ENCODE data around the gene XXYLT1.
A peak's percentile ranks its signal among the peaks of the same experiment; 100 is the strongest.

Gene XXYLT1

DNA sequence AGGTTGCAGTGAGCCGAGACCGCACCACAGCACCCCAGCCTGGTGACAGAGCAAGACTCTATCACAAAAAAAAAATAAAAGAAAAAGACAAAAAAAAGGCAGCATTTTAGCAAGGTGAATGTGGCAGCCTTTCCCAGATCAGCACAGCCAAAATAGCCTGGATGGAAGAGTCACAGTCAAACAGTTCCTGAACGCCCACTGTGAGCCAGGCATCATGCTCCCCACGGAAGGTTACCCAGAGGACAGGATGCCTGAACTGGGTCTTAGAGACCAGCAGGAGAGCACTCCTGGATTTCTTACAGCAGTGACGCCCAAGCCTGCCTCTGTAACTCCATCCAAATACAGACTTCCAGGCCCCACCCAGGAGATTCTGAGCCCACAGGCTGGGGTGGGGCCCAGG lies 4.5 kb downstream of the XXYLT1 start:
- no peak for DNase-seq

DNA sequence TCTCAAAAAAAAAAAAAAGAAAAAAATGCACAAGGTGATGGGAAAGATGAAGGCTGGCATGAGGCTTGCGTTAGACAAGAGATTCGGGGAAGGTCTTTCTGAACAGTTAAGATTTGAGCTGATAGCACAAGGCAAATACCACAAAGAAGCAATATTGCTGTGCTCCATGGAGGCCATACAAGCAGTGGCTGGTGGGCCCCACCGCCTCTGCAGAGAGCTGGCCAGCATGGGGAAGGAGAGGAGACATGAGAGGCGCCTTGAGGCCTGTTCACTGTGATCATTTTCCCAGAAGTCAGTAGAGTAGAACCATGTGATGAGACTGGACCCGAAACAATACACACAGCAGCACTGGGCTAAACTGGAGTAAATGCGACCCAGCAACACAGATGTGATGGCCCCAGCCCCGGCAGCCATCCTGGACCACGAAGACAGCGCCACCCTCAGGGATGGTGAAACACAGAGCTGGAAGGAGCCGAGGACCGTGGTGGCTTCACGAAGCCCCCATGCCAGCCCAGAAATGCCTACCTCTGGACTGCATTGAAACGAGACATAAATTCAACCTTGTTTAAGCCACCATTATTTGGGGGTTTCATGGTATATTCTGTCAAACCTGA lies 5.5 kb downstream of the XXYLT1 start:
- DNase-seq, result no peak

DNA sequence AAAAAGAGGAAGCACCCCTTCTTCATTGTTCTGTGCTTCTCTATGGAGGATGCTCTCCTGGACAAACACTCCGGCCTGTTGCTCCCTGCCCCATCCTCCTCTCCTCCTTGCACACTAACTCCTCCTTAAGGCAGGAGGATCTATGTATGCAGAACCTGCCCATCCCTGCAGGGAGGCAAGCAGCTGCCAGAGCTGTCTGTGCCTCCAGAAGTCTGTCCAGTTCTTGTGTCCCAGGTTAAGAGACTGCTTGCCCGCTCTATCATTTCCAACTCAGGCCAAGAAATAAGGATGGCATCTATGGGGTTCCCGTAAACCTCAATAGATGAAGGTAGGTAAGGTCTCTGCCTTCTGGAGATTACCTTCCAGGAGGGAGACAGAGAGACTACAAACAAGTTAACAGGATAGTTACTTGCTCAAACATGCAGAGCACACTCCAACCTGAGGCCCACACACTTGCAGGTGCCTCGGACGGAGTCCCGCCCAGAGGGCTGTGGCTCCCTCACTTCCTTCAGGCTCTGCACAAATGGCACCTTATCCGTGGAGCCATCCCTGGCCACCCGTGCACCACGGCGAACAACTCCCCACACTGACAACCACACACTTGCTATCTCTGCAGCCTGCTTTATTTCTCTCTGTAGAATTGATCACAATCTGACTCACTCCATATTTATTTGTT lies 6.9 kb downstream of the XXYLT1 start:
- no peak for DNase-seq

DNA sequence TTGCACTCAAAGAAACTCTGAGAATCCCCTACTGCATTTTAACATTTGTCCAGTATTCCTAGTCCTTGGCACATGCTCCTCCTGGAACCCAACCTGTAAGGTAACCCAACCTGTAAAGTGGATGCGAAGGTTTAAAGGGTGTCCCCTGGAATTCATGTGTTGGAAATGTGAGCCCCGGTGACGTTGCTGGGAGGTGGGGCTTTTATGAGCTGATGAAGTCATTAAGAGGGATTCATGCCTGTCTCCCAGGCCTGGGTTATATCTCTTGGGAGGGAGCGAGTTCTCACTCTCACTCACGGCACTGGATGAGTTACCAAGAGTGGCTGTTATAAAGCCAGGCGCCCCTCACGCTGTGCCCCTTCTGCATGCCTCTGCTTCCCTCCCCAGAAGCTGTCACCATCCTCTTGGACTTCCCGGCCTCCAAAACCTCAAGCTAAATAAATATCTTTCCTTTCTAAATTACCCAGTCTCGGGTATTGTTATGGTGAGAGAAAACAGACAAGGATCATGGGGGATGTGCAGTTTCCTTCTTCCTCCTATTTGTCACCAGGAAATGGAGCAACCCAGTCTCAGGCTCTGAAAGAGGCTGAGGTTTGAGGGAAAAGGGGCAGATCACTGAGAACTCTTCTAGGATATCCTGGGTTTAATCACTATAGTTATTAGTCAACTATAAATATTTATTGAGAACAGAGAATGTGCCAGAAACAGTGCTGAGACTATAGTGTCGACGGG lies 7.6 kb downstream of the XXYLT1 start:
- no peak for DNase-seq

DNA sequence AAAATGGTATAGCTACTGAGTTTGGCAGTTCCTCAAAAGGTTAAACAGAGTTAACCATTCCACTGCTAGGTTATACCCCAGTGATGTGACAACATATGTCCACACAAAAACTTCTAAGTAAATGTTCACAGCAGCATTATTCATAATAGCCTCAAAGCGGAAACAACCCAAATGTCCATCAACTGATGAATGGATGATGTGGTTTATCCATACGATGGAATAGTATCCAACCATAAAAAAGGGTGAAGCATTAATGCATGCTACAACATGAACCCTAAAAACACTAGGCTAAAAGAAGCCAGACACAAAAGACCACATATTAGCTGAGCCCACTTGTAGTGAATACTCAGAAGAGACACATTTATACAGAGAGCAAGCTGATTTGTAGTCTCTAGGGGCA lies 9.0 kb downstream of the XXYLT1 start:
- no peak for DNase-seq

DNA sequence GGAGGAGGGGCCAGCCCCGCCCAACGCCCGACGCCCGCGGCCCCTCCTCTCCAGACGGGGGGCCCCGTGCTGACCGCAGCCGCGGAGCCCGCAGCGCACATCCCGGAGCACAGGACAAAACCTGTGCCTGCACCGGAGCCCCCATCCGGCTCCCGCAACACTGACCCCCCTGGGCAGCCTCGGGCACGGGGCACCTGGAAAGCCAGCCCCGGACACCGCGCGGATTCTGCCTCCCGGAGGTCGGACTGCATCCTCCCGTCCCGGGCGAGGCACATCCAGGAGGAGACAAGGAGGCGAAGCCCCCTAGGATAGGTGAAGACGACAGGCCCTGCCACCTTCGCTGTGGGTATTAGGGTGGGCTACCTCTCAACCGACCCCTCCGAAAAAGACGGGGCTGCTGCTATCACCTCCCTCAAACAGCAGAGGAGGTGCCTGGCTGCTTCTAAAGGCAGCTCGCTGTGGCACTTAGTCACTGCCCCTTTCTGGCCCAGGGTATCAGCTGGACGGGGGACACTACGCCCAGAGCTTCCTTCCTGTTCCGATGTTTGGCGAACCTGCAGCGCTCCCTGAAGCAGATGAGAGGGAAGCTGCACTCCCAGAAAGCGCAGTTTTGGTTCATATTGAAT lies 10.6 kb downstream of the XXYLT1 start:
- DNase-seq, result no peak

DNA sequence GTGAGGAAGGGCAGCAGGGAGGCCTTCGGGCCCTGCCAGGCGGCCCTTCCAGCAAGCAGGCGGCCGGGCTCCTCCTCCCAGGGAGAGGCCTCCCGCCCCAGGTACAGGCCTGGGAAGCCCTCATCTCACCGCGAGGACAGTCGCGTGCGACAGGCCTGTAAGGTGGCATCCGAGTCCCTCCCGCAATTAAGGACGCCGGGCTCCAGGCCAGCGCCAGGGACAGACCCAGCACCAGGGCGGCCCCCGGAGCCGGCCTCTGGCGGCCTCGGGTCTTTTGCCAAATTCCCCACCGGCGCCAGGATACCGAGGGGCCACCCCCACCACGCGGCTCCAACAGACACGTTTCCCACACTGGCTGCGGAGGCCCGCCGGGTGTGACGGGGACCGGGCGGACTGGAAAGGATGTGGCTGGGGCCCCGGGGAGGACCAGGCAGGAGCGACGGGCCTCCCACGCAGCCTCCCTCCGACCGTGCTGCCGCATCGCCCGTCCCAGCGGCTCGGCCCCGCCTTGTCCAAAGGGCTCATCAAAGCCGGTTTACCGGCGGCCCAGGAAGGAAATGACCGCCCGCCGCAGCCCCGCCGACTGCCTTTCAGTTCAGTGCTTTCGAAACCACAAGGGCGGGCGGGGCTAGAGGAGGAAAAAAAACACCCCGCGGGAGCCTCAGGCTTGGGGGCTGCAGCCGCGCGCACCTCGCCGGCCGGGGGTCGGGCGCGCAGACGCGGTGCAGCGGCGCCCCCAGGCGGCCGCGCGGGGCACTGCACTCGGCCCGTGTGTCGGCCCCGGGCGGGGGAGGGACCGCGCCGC lies 11.3 kb downstream of the XXYLT1 start:
- DNase-seq, result peak; percentile 97

DNA sequence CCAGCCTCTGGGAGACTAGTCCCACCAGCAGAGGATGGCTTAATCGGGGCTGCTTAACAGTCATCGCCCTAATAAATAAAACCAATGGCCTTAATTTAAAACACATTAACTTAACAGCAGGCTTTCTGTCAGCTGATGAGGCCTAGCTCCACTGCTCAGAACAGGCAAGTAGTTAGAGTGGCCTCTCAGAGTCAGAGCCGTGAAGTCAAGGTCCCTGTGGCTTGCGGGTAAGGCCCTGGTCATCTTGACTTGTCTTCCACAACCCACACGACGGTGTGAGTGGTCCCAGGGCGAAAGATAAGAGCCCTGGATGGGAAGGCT lies 11.8 kb downstream of the XXYLT1 start:
- peak; percentile 74 for DNase-seq

DNA sequence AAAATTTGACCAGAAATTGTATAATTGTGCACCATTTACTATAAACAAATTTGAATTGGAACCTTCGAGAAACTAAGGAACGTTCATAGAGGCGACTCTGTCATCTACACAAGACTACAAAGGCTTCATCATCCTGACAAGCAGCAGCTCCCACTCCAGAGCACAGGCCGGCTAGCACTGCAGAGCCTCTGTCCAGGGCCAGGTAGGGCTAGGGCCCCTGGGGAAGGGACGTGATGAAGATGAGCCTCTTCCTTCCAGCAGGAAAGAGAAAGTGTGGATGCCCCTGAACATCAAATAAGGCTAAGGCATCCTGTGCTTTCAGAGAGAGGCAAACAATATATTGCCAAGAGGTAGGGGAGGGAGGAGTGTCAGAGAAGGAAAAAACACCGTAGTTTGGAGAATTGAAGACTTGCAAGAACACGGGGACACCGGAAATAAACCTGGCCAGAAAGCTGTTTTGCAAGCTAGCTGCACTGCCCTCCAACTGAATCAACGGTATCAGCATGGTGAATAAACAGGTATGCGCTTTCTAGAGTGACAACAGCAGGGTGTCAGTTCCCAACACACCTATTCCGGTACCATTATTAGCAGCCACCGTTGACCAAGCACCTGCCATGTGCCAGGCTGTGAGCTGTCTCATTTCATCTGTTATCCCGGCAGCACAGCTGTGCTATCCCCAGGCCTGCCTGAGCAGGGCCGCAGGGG lies 12.4 kb downstream of the XXYLT1 start:
- DNase-seq, result no peak

DNA sequence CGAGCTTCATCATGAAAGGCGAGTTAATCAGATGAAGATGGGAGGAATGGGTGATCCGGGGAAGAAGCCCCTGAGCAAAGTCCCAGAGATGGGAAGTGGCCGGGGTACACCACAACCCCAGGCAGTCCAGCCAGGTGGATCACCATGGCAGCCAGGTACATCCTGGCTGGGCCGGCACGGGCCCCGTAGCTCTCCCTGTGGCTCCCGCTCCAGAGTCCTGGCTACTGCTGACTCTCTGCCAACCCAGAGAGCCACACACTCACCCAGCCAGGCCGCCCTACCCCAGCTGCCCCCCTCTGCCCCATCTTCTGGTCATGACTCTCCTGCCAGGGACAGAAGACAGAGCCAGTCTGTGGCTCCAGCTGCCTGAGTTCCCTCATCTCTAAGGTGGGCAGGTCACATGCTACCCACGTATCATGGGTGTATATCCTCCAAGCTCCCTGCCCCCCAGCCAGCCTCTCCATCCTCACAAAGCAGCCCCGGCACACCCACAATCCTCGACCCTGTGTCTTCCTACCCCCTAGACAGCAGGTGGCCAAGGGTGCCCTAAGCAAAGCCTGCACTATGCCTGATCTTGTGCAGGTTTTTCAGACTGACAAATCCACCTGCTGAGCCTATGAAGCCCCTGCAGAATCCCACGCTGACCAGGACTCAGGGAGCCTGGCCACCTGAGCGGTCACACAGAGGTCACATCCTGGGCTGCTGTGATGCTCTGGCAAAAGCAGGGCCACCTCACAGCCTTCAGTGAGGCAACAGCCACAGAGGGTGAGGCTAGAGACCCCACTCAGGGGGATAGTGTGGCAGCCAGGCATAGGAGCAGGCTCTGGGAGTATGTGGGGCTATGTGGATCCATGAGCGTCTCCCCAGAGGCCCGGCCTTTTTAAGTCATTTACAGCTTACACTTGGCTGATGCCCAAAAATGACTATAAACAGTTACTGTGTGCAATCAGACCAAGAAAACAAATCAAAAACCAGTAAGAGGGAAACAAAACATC lies 13.2 kb downstream of the XXYLT1 start:
- DNase-seq, result no peak

DNA sequence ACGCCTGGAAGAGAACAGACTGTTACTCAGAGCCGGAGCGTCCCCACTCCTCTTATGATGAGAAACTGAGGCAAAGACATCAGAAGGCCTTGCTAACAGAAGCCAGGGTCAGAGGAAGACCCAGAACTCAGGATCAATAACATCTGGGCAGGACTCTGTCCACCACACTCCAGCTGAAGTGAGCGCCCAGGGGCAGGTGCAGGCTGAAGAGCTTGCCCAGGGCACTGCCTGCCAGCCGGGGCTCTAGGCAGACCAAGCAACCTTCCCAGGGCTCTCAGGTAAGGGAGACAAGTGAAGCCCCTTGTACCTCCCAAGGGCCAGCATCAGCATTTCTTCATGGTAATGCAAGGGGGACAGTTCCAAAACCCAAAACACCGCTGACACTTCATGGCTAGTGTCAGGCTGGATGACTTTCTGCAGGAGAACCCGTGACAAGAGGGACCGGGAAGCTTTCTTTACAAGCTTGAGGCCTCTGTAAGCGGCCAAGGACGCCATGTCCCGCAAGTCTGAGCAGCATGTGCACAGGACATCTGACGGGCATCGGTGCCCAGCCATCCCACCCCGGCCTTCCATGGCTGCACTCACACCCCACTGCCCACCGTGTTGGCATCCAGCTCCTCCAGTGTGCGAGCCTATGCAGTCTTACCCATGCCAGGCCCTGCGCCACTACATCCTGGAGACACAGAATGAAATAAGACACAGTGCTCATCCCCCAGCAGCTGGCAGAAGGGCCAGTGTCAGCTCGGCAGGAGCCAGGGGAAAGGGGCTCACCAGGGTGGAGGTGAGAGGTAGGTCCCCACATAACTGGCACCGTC lies 14.1 kb downstream of the XXYLT1 start:
- no peak for DNase-seq

DNA sequence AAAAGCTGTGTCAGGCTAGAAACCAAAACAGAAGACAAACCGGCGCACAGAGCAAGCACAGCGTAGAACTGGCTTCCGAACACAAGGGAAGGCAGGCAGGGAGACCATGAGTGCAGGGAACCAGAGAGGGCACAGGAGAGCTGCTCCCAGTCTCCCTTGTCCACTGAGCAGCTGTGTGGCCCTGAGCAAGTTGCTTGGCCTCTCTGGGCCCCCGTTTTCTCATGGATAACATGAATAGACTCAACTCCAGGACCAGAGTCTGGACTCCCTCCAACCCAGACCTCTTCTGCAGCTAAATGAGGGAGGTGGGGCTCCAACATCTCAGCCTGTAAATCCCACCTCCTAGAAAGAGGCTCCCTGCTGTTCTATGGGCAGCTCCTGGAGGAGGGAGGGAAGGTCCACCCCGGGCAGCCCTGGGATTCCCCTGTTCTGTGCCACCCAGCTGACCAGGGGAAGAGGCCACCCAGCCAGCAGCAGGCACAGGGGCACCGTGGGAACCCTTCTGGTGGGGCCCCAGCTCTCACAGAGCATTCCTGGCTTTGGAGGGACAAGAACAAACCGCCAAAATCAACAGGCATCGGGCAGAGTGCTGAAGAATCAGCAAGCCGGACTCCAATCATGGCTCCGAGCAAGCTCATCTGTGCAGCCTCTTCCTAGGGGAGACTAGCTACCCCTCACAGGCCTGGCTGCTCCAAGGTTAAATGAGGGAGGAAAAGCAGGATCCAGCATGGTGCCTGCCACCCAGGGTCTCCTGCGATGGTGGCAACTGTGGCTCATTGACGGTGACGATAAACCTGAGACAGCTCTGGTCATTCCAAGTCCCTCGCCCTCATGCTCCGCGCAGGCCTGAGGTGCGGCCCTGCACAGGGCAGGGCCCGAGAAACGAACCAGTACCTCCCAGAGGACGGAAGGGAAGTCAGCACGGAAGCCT lies 15.1 kb downstream of the XXYLT1 start:
- DNase-seq, result peak; percentile 13

DNA sequence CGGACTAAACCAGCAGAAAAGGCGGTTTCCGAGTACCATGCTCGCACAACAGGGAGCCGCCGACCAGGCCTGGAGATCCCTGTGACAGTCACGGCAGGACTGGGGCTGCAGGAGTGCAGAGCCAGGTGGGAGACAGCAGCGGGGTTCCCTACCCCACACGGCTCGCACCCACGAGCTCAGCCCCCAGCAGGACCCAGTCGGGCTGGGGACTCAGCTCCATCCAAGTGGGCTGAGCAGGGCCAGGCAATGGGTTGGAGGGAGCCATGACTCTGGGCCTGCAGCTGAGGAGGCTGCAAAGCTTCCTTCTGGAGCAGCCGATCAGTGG lies 15.8 kb downstream of the XXYLT1 start:
- DNase-seq, result no peak

DNA sequence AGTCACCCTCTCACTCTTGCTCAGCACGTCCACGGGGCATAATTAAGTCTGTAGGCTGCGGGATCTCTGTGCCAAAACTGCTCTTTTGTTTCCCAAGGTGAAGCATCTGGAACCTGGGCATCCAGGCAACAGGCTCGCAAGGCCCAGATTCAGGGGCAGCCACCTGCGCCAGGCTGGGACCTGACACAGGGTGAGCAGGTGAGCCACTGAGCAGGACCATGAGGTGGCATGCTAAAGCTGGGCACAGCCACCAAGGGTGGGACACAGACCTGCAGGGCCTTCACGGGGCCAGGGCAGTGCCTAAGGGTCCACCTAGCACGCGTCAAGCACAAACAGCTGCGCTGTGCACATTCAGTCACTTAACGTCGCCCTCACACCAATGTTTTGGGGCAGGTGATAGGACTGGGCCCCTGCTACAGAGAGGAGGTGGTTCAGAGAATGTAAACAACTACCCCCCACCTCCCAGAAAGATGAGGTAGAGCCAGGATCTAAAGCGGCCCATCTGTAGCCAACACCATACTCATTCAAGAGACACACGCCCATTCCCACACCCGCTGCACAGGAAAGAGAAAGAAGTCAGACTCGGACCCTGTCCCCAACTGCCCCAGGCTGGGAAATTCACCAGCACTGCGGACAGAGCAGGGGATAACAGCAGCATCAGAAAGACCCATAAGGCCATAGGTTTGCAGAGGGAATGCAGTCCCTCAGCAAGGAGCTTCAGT lies 16.3 kb downstream of the XXYLT1 start:
- DNase-seq, result no peak

DNA sequence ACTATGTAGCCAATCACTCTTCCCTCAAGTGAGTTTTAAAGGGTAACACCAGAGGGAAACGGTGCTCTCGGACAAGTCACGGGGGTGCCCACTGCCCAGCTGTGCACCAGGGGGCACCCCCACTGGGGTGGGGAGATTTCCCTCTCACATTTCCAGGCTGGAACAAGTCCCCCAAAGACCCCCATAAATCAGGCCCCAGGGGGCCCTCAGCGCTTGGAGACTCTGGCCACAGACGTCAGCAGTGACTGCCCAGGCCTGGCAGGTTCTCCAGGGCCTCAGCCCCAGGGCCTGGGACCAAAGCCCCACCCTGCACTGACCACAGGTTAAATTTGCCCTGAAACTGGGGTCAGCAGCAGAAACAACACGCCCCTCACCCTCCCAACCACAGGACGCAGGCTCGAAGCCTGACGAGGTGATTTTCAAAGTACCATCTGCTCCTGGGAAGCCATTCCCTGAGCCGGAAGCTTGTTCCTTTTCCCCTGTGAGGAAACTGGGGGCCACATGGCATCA lies 17.0 kb downstream of the XXYLT1 start:
- no peak for DNase-seq

DNA sequence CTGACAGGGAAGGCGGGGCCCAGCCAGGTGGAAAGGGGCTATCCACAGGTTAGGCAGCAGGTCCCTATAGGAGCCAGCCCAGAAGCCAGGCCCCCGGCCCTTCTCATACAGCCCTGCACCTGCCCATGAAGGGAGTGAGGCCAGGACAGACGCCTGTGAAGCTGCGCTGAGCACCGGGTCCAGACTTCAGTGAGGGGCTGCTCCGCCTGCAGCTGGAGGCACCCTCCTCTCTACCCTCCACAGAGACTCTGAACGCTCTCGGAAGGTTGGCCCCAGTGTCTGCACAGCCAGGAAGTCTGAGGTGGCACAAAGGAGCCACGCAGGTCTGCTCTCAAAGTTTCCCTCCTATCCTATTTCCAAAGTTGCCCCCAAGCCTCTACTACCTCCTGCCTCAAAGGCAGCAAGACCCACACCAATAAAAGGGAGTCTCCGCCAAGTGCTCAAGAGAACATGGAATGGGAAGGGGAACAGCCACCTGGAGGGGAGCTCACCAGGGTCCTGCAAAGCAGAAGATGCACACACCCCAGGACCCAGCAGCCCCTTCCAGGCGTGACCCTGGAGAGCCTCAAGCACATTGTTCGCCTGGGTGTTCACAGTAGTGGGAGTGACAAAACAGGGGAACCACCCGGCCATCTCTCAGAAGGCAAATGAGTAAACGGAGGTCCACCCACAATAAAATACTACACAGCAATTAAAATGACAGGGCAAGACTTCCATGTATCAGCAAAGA lies 19.5 kb downstream of the XXYLT1 start:
- DNase-seq, result no peak

DNA sequence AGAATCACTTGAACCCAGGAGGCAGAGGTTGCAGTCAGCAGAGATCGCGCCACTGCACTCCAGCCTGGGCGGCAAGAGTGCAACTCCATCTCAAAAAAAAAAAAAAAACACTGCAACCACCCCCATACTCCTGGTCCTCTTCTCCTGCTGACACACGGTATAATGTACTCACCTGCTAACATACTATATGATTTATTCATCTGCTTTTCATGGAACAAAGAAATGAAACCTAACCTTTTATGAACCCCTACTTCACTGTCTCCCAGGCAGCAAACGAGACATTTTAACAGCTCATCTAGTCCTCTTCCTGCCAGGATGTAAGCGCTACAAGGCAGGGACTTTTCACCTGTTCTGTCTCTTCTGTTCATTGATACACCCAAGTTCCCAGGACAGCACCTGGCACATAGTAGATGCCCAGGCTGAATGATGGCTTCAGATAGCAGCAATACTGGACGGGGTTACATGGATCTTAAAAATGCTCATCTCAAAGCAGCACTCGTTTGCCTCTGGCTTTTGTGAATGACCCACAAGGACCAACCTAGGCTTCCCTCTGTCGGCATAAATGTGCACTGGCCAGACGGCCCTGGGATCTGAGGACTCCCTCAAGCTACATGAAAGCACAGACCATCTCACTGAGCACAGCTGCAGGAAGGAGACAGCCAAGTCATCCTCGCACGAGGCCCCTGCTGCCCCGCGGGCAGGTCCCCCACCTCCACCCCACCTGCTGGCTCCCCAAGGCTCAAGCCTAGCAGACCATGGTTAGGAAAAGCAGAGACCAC lies 20.3 kb downstream of the XXYLT1 start:
- peak; percentile 78 for DNase-seq

Measured in eye (tissue), 1 donor.